GM12865 (cell line): ENCODE data around the gene MCC.

Source experiments
- DNase-seq: peaks from one replicate; pipeline ENCODE4 v3.0.0; 2010; ENCODE audit warnings: low read depth
- H3K4me3 ChIP-seq: 2 replicates; pipeline ENCODE4 v1.5.1; 2011; ENCODE audit warnings: mild to moderate bottlenecking, low read depth, low read length, control low read depth
- TF ChIP-seq, protein P1 (sequence below): IDR thresholded peaks from 2 replicates; pipeline ENCODE4 v1.5.1; 2011; ENCODE audit warnings: low read length, control low read depth, low read depth, inconsistent platforms; ENCODE audit not compliant: insufficient read depth; ENCODE audit errors: missing control alignments

Gene MCC

DNA sequence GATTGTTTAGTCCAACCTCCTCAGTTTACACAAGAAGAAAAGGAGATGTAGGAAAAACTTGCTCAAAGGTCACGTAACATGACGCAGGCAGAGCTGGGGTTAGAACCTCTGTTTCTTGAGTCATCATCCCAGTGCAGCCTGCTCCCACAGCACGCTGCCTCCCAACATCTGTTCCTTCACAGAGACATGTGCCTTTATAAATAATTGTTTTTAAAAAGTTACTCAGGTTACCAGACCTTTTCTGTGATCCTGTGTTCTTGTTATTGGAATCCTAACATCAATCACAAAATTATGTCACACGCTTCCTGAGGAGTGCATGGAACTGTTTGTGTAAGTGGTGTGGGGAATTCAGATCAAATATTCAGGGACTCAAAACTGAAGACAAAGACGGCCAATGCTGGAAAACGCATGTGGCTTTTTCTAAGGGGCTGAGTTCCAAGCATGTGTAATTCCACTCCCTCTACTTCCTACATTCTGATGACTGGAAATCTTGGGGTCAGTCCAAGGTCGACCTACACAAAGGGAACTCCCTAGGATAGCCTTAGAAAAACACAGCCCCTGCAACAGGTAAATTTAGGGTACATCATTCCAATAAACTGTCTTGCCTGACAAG is 237.8 kb downstream of the MCC start:
- no peak for DNase-seq
- TF ChIP-seq, protein P1, sequence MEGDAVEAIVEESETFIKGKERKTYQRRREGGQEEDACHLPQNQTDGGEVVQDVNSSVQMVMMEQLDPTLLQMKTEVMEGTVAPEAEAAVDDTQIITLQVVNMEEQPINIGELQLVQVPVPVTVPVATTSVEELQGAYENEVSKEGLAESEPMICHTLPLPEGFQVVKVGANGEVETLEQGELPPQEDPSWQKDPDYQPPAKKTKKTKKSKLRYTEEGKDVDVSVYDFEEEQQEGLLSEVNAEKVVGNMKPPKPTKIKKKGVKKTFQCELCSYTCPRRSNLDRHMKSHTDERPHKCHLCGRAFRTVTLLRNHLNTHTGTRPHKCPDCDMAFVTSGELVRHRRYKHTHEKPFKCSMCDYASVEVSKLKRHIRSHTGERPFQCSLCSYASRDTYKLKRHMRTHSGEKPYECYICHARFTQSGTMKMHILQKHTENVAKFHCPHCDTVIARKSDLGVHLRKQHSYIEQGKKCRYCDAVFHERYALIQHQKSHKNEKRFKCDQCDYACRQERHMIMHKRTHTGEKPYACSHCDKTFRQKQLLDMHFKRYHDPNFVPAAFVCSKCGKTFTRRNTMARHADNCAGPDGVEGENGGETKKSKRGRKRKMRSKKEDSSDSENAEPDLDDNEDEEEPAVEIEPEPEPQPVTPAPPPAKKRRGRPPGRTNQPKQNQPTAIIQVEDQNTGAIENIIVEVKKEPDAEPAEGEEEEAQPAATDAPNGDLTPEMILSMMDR = no peak

DNA sequence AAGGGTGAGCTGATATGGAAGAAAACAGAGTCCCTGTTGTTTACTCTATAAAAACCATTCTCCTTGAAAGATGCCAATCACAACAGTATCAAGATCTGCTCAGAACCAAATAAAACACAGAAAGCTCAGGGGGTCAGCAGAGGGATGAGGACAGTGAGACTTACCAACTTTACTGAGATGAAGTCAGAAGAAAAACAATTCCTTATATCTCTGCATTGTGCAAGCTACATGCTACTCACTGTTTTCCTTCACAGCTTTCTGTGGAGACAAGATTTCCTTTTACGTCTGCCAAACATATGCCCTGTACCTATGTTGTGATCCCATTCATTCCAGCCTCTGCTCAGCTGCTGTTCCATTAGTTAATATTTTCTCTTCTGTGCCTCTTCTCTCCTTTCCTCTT is 239.0 kb downstream of the MCC start:
- no peak for DNase-seq
- no peak overlapping the region for H3K4me3 ChIP-seq
- TF ChIP-seq, protein P1 = no peak

More for the DNA sequence above, 237.8 kb downstream of the MCC start:
- no peak overlapping the region for H3K4me3 ChIP-seq

DNA sequence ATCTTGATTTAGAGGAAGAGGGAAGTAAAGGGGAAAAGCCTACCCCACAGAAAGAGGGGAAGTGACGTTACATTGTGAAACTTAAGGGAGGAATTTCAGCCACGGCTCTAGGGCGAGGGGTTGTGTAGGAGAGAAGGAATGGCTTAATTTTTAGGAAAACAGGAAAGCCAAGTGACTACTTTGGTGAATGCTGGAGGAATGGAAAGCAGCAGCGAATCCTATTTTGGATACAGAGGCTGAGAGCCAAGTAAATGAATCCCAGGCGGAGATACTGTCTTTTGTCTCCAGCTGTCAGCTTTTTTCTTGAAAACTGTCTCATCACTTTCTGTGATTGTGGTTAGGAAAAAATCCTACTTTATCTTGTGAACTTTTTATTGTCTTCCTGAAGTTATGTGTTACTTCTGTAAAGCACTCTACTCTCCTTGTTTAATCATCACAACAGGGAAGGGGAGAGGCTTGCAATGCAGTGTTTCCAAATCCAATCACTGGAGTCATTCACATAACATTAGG is 241.8 kb downstream of the MCC start:
- no peak for DNase-seq
- TF ChIP-seq, protein P1 = no peak
- H3K4me3 ChIP-seq = no peak overlapping the region

DNA sequence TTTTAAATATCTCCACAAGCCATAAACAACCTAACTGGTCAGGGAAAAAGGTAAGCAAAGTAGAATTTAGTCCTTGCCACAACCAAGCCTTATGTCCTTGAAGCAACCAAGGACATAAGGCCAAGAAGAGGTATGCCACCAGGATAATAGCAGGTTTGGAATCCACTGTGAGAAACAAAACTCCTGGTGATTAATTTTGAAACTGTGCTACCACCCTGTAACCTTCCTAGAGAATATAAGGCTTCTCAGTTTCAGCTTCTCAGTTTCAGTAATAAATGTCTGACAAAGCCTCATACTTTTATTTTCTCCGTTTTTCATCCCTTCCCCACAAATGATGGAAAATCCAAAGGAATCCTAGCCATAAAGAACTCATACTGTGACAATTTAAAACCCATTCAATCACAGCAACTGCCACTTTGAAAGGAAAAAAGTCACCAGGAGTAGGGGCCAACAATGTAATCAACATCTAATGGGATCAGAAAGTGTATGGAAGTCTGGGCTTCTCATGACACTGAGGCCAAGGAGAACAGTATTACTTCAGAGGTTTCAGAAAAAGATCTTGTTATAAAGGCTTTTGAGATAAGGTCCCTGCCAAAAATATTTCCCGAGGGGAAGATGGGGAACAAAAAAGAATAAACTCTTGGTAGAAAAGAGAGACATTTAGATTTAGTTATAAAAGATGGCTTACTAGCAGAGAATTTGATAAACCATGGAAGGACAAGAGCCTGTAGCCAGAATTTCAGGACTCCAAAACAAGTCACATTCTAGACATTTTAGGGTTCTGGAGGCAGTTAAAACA is 242.6 kb downstream of the MCC start:
- TF ChIP-seq, protein P1 = no peak
- H3K4me3 ChIP-seq = no peak overlapping the region
- DNase-seq = peak; percentile 8

DNA sequence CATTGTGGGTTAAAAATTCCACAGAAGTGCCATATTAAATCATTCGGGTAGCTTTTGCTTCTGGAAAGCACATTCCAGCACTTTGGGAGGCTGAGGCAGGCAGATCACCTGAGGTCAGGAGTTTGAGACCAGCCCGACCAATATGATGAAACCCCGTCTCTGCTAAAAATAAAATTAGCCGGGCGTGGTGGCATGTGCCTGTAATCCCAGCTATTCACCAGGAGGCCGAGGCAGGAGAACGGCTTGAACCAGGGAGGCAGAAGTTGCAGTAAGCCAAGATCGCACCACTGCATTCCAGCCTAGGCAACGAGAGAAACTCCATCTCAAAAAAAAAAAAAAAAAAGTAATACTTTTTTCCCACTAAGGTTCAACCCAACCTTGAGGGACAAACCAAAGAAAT is 243.3 kb downstream of the MCC start:
- no peak for DNase-seq
- TF ChIP-seq, protein P1 = no peak
- no peak overlapping the region for H3K4me3 ChIP-seq

DNA sequence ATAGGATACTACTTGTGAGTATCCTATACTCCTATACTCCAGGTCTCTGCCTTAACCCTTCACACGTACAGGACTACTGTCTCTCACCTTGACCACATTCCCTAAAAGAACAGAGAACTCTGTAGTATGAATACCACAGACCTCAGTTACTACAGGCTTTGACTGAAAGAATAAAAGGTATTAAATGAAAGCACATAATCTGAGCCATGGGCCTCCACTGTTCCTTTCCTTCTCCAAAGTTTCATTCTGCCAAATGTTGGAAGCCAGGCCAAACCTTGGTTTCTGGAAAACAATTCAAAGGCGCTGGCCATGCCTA is 244.9 kb downstream of the MCC start:
- no peak overlapping the region for H3K4me3 ChIP-seq
- TF ChIP-seq, protein P1 = no peak
- no peak for DNase-seq
